ENCODE results near the gene EBLN2.

EBLN2 gene

GRCh38 chr3:73061416-73061815 lies at the start of gene EBLN2:
Gene EBLN2, plus strand, starts transcription at chr3:73061659. Its CDS starts 423 bp downstream, at chr3:73062082.
- no peak for DNase-seq (ENCODE audit: low read depth in 2 of 2)

GRCh38 chr3:73018298-73018697 lies 43.2 kb upstream of the EBLN2 start:
- DNase-seq (ENCODE audit: low read depth in 2 of 2), result no peak

GRCh38 chr3:73018790-73019441 lies 42.5 kb upstream of the EBLN2 start:
- no peak for DNase-seq (ENCODE audit: low read depth in 2 of 2)

GRCh38 chr3:73021301-73021835 lies 40.1 kb upstream of the EBLN2 start:
- DNase-seq (ENCODE audit: low read depth in 2 of 2), result no peak

- no peak for DNase-seq (ENCODE audit: low read depth in 2 of 2)
Measured at GRCh38 chr3:73024836-73025235, 36.6 kb upstream of the EBLN2 start.

- no peak for DNase-seq (ENCODE audit: low read depth in 2 of 2)
Measured at GRCh38 chr3:73026111-73026759, 35.2 kb upstream of the EBLN2 start.

- no peak for DNase-seq (ENCODE audit: low read depth in 2 of 2)
Measured at GRCh38 chr3:73026760-73027113, 34.7 kb upstream of the EBLN2 start.

GRCh38 chr3:73028803-73029202 lies 32.7 kb upstream of the EBLN2 start:
- no peak for DNase-seq (ENCODE audit: low read depth in 2 of 2)

GRCh38 chr3:73029321-73029796 lies 32.1 kb upstream of the EBLN2 start:
- no peak for DNase-seq (ENCODE audit: low read depth in 2 of 2)

- DNase-seq (ENCODE audit: low read depth in 2 of 2), result no peak
Measured at GRCh38 chr3:73030073-73030597, 31.3 kb upstream of the EBLN2 start.

- DNase-seq (ENCODE audit: low read depth in 2 of 2), result no peak
Measured at GRCh38 chr3:73031573-73032103, 29.8 kb upstream of the EBLN2 start.

- no peak for DNase-seq (ENCODE audit: low read depth in 2 of 2)
Measured at GRCh38 chr3:73036694-73037591, 24.5 kb upstream of the EBLN2 start.

- no peak for DNase-seq (ENCODE audit: low read depth in 2 of 2)
Measured at GRCh38 chr3:73041537-73041936, 19.9 kb upstream of the EBLN2 start.

GRCh38 chr3:73043414-73043813 lies 18.0 kb upstream of the EBLN2 start:
- DNase-seq (ENCODE audit: low read depth in 2 of 2), result no peak

GRCh38 chr3:73045391-73045790 lies 16.1 kb upstream of the EBLN2 start:
- DNase-seq (ENCODE audit: low read depth in 2 of 2), result no peak

GRCh38 chr3:73046195-73046594 lies 15.3 kb upstream of the EBLN2 start:
- no peak for DNase-seq (ENCODE audit: low read depth in 2 of 2)

GRCh38 chr3:73049319-73049718 lies 12.1 kb upstream of the EBLN2 start:
- no peak for DNase-seq (ENCODE audit: low read depth in 2 of 2)

GRCh38 chr3:73052857-73053256 lies 8.6 kb upstream of the EBLN2 start:
- no peak for DNase-seq (ENCODE audit: low read depth in 2 of 2)

- DNase-seq (ENCODE audit: low read depth in 2 of 2), result no peak
Measured at GRCh38 chr3:73055583-73055982, 5.9 kb upstream of the EBLN2 start.

GRCh38 chr3:73056014-73056844 lies 5.2 kb upstream of the EBLN2 start:
- DNase-seq (ENCODE audit: low read depth in 2 of 2), result no peak

GRCh38 chr3:73056845-73057150 lies 4.7 kb upstream of the EBLN2 start:
- no peak for DNase-seq (ENCODE audit: low read depth in 2 of 2)

Measured in activated CD4-positive, alpha-beta T cell treated with anti-CD3 and anti-CD28 coated beads for 24 hours (primary cell).